BJ (cell line): ENCODE results near the gene C16orf74. TPM values are rescaled to one million over a fixed set of nuclear protein-coding genes. Genes with fewer than 3 reads are reported as not detected.

Experiments
- CTCF ChIA-PET: fragments of 350-600 bp; formaldehyde crosslinking; extraction: SDS; loops from one replicate; lab custom pipeline; 2021; ENCODE audit warnings: antibody characterized with exemption, inconsistent platforms; lab: Yijun Ruan, JAX
- POLR2A ChIA-PET: fragments of 300-600 bp; sonication (Branson Sonifier 250); formaldehyde crosslinking; extraction: SDS; loops from one replicate; lab custom pipeline; 2021; ENCODE audit warnings: antibody characterized with exemption; lab: Charles Lee
- DNase-seq: peaks from one replicate; pipeline ENCODE4 v3.0.0-alpha.2; 2011; ENCODE audit warnings: low read depth
- H3K27me3 ChIP-seq: 2 replicates; pipeline ENCODE4 v1.6.0; 2011; ENCODE audit warnings: low read length; ENCODE audit not compliant: control insufficient read depth, insufficient read depth
- H3K36me3 ChIP-seq: 2 replicates; pipeline ENCODE4 v1.5.1; 2011; ENCODE audit warnings: low read length; ENCODE audit not compliant: control insufficient read depth, insufficient read depth
- H3K4me3 ChIP-seq: 2 replicates; pipeline ENCODE4 v1.5.1; 2011; ENCODE audit warnings: low read depth, mild to moderate bottlenecking, control low read depth, low read length
- polyA plus RNA-seq: library from polyadenylated mRNA; depleted of rRNA; stranded (reverse); fragments of >200 nt; gene quantifications from 2 replicates; pipeline ENCODE4 v1.2.3, GENCODE V29; 2011
- TF ChIP-seq, protein P1 (sequence below): IDR thresholded peaks from 2 replicates; pipeline ENCODE4 v1.5.1; 2011; ENCODE audit warnings: low read depth, mild to moderate bottlenecking, control low read depth, inconsistent platforms, low read length, moderate library complexity; ENCODE audit not compliant: insufficient read depth

The C16orf74 gene
- polyA plus RNA-seq, 1 experiment = 2.9 TPM

DNA sequence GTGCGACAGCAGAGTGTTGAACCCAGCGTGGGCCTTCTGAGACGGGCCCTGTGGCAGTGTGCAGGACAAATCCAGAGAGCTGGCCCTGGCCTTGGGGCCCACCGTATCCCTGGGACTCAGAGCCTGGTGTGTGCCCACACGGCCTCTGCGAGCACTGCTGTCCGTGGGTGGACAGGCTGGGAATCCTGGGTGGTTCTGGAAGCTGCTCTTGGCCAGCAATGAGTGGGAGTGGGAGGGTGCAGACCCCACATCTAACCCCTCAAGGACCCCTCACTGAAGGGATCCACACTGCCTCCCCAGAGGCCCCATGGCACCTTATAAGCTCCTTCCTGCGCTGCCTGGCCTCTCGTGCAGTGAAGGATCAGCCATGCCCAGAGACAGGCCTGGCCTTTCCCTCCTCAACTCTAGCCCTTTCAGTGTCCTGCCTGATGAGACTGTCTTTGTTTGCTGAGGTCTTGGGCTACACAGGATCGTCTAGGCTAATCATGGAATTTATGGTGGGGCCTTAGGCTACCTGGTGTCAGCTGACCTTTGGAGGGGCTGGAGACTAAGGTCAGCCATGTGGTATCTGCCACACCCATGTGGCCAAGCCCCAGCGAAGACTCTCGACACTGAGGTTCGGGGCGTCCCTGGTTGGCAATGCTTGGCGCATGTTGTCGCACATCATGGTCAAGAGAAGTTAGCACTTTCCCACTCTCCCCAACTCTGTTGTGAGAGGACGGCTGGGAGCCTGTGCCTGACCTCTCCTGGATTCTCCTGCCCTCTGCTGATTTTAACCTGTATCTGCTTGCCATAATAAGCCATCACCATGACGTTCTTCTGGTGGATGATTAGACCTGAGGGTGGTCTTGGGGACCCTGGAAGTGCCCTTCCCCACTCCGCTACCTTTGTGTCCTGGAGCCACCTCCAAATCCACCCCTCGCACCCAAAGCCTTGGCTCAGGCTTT is 45.7 kb downstream of the C16orf74 start:
- TF ChIP-seq, protein P1, sequence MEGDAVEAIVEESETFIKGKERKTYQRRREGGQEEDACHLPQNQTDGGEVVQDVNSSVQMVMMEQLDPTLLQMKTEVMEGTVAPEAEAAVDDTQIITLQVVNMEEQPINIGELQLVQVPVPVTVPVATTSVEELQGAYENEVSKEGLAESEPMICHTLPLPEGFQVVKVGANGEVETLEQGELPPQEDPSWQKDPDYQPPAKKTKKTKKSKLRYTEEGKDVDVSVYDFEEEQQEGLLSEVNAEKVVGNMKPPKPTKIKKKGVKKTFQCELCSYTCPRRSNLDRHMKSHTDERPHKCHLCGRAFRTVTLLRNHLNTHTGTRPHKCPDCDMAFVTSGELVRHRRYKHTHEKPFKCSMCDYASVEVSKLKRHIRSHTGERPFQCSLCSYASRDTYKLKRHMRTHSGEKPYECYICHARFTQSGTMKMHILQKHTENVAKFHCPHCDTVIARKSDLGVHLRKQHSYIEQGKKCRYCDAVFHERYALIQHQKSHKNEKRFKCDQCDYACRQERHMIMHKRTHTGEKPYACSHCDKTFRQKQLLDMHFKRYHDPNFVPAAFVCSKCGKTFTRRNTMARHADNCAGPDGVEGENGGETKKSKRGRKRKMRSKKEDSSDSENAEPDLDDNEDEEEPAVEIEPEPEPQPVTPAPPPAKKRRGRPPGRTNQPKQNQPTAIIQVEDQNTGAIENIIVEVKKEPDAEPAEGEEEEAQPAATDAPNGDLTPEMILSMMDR = no peak
- DNase-seq = no peak
- CTCF ChIA-PET = interaction anchor here (0.6 to 1.1 kb wide), 3 partner anchors 12 to 452 kb away, joined by 3 read pairs; no protein-coding TSS in a partner anchor
- Histone ChIP-seq H3K36me3 (no peaks in the 10 kb centered on the region), H3K27me3 (no peaks in the 10 kb centered on the region), H3K4me3 (no peak overlapping the region)
- POLR2A ChIA-PET = no interaction called here

DNA sequence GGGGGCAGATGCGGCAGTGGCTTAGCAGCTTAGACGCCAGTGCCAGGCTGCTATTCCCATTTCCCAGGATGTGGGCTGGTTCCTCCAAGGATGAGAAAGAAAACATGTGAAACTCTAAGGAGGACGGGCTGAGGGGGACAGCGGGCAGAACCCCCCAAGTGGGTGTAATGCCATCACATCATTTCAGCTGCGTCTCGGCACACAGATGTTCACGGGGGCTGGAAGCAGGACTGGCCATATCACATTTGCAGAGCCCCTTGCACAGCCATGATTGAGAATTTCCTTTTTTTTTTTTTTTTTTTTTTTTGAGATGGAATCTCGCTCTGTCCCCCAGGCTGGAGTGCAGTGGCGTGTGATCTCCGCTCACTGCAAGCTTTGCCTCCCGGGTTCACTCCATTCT is 46.9 kb downstream of the C16orf74 start:
- Histone ChIP-seq H3K4me3 (no peak overlapping the region), H3K27me3 (no peaks in the 10 kb centered on the region), H3K36me3 (no peaks in the 10 kb centered on the region)
- TF ChIP-seq, protein P1 = no peak
- POLR2A ChIA-PET = no interaction called here
- DNase-seq = no peak
- CTCF ChIA-PET = interaction anchor here (1.0 to 1.2 kb wide), 4 partner anchors 14 to 451 kb away, joined by 3 to 4 read pairs (median 4); no protein-coding TSS in a partner anchor

DNA sequence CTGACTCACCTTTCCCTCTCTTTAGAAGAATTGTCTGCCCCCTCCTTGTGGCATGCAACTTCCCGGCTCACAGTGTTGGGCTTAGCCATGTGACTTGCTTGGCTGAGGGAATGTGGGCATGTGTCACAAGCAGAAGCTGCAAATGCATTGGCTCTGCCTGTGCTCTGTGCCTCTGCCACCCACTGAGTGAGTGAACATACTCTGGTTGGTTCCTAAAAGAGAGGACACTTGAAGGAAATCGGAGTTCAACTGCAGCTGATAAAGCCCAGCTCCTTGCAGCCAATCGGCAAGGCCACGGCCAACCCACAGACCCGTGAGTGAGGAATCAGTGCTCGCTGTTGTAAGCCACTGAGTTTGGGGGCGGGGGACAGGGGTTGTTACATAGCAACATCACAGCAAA is 51.3 kb downstream of the C16orf74 start:
- Histone ChIP-seq H3K36me3 (no peaks in the 10 kb centered on the region), H3K27me3 (peaks cover 11% of the 10 kb centered on the region), H3K4me3 (no peak overlapping the region)
- ChIA-PET CTCF (interaction anchor here (0.6 kb wide), 1 partner anchor 1132 kb away, joined by 3 read pairs; no protein-coding TSS in a partner anchor), POLR2A (no interaction called here)
- TF ChIP-seq, protein P1 = no peak
- no peak for DNase-seq

DNA sequence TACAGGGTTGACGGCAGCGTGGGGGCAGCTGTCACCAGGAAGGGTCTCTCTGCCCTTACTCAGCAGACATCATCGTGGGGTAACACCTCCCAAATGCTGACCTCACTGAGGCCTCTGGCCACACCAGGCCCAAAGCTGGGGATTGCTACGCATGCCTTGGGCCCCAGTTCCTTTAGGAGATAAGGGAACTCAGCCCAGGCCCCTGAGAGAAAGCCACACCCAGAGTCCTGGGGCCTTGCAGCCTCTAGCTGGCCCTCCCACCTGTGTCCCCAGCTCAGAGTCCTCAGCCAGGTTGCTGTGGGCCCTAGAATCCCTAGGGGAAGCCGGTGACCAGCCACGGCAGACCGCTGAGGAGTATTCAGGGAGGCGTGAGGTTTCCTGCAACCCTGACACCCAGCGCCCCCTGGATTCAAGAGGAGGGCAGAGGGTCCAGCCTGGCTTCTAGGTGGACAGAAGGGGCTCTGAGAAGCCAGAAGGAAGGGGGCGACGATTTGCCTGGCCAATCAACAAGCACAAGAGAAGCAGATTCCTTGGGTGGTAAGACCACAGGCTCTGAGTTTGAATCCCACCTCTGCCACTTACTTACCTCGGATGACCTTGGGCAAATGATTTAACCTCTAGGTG is 51.8 kb downstream of the C16orf74 start:
- peaks cover 11% of the 10 kb centered on the region for H3K27me3 ChIP-seq
- TF ChIP-seq, protein P1 = no peak
- no peak overlapping the region for H3K4me3 ChIP-seq
- no peaks in the 10 kb centered on the region for H3K36me3 ChIP-seq
- DNase-seq = no peak
- ChIA-PET POLR2A (no interaction called here), CTCF (interaction anchor here (0.6 to 0.7 kb wide), 3 partner anchors 8 to 1131 kb away, joined by 3 read pairs; no protein-coding TSS in a partner anchor)

DNA sequence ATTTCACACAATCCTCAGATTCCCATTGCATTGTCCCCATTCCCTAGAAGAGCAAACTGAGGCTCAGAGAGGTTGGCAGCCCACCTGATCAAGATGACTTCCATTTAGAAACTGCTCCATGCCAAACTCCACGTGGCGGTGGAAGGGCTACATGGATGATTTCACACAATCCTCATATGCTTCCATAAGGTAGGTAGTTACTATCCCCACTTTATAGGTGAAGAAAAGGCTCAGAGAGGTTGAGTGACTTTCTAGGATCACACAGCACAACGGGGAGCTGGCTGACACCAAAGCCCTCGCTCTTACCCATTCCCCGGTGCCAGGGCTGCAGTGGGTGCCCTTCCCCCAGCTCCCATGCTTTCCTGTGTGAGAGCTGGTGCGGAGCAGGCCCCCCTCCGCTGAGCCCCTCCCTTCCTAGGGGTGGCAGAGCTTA is 52.4 kb downstream of the C16orf74 start:
- Histone ChIP-seq H3K27me3 (peaks cover 11% of the 10 kb centered on the region), H3K36me3 (no peaks in the 10 kb centered on the region), H3K4me3 (no peak overlapping the region)
- POLR2A ChIA-PET = no interaction called here
- TF ChIP-seq, protein P1 = no peak
- DNase-seq = no peak
- CTCF ChIA-PET = interaction anchor here (0.6 to 1.2 kb wide), 3 partner anchors 9 to 20 kb away, joined by 3 to 5 read pairs (median 3); no protein-coding TSS in a partner anchor
